ENCODE data around the gene ZNF804A.

GRCh38 chr2:184875212-184875611 is 276.9 kb downstream of the ZNF804A start:
- no peak for TF ChIP-seq ARNTL (CRISPR knock-in tag; IDR thresholded peaks at IDR 0.05; ENCODE audit: borderline replicate concordance, low read depth)
- TF ChIP-seq CSDC2 (CRISPR knock-in tag; IDR thresholded peaks at IDR 0.05), result no peak
- TF ChIP-seq RARB (CRISPR knock-in tag; IDR thresholded peaks at IDR 0.05), result no peak
- TF ChIP-seq ESRRG (CRISPR knock-in tag; IDR thresholded peaks at IDR 0.05), result no peak
- no peak for TF ChIP-seq ISL1 (CRISPR knock-in tag; IDR thresholded peaks at IDR 0.05)
- no peak for TF ChIP-seq PATZ1 (CRISPR knock-in tag; IDR thresholded peaks at IDR 0.05; ENCODE audit: borderline replicate concordance)
- no peak for TF ChIP-seq ZC3H10 (CRISPR knock-in tag; IDR thresholded peaks at IDR 0.05)
- TF ChIP-seq ZFP30 (CRISPR knock-in tag; IDR thresholded peaks at IDR 0.05), result no peak

All from SK-N-SH treated with all-trans-retinoic acid at 6 μM for 48 hours (cell line).